ENCODE measurements around the gene EMC8. TPM values are rescaled to one million over a fixed set of nuclear protein-coding genes. Genes with fewer than 3 reads are reported as not detected.

Gene EMC8
- total RNA-seq, 2 donors from 2014 or later = 30.2 to 38.8 TPM

GRCh38 chr16:85768199-85768598 lies 31.1 kb downstream of the EMC8 start:
- Histone ChIP-seq H3K36me3 (no peaks in the 10 kb centered on the region), H3K4me1 (replicated peaks) (no peaks in the 10 kb centered on the region), H3K9me3 (no peaks in the 10 kb centered on the region), H3K27ac (no peak overlapping the region), H3K4me3 (no peak overlapping the region), H3K27me3 (replicated peaks; ENCODE audit: insufficient read depth) (no peaks in the 10 kb centered on the region)
- intact Hi-C loops (cut with DNase I) = no loop called here
- no peak for DNase-seq (ENCODE audit: low spot score)
- TF ChIP-seq POLR2AphosphoS5 (IDR thresholded peaks at IDR 0.05) (no peak), POLR2A (IDR thresholded peaks at IDR 0.05) (no peak)
- WGBS = 49% methylated on average over 2 of the region's 2 CpGs

- Histone ChIP-seq H3K4me1 (replicated peaks) (no peaks in the 10 kb centered on the region), H3K27ac (no peak overlapping the region), H3K9me3 (no peaks in the 10 kb centered on the region), H3K27me3 (replicated peaks; ENCODE audit: insufficient read depth) (no peaks in the 10 kb centered on the region), H3K4me3 (no peak overlapping the region), H3K36me3 (no peaks in the 10 kb centered on the region)
- DNase-seq (ENCODE audit: low spot score) = no peak
- 70% methylated on average over 8 of the region's 8 CpGs for WGBS
- intact Hi-C loops (cut with DNase I) = no loop called here
- no peak for TF ChIP-seq POLR2AphosphoS5 (IDR thresholded peaks at IDR 0.05)
- no peak for TF ChIP-seq POLR2A (IDR thresholded peaks at IDR 0.05)
- TF ChIP-seq CTCF (IDR thresholded peaks at IDR 0.05) = no peak
Observed at GRCh38 chr16:85767531-85767930, 31.8 kb downstream of the EMC8 start.

GRCh38 chr16:85765767-85766166 lies 33.6 kb downstream of the EMC8 start:
- H3K36me3 ChIP-seq = no peaks in the 10 kb centered on the region
- intact Hi-C loops (cut with DNase I) = no loop called here
- WGBS = 72% methylated on average over 8 of the region's 8 CpGs
- no peaks in the 10 kb centered on the region for H3K4me1 ChIP-seq (replicated peaks)
- H3K27me3 ChIP-seq (replicated peaks; ENCODE audit: insufficient read depth) = no peaks in the 10 kb centered on the region
- no peaks in the 10 kb centered on the region for H3K9me3 ChIP-seq
- TF ChIP-seq POLR2A (IDR thresholded peaks at IDR 0.05) = no peak
- no peak for TF ChIP-seq POLR2AphosphoS5 (IDR thresholded peaks at IDR 0.05)
- TF ChIP-seq CTCF (IDR thresholded peaks at IDR 0.05) = no peak
- H3K4me3 ChIP-seq = no peak overlapping the region
- no peak for DNase-seq (ENCODE audit: low spot score)
- no peak overlapping the region for H3K27ac ChIP-seq

- TF ChIP-seq CTCF (IDR thresholded peaks at IDR 0.05) (no peak), POLR2A (IDR thresholded peaks at IDR 0.05) (no peak), POLR2AphosphoS5 (IDR thresholded peaks at IDR 0.05) (no peak)
- DNase-seq (ENCODE audit: low spot score) = no peak
- WGBS = 61% methylated on average over 8 of the region's 8 CpGs
Observed at GRCh38 chr16:85765211-85765610, 34.1 kb downstream of the EMC8 start.

GRCh38 chr16:85763616-85764015 lies 35.7 kb downstream of the EMC8 start:
- Histone ChIP-seq H3K27me3 (replicated peaks; ENCODE audit: insufficient read depth) (no peaks in the 10 kb centered on the region), H3K9me3 (no peaks in the 10 kb centered on the region), H3K4me3 (no peak overlapping the region), H3K27ac (no peak overlapping the region), H3K36me3 (no peaks in the 10 kb centered on the region), H3K4me1 (replicated peaks) (no peaks in the 10 kb centered on the region)
- no peak for DNase-seq (ENCODE audit: low spot score)
- TF ChIP-seq POLR2AphosphoS5 (IDR thresholded peaks at IDR 0.05) = no peak
- no peak for TF ChIP-seq CTCF (IDR thresholded peaks at IDR 0.05)
- no peak for TF ChIP-seq POLR2A (IDR thresholded peaks at IDR 0.05)
- intact Hi-C loops (cut with DNase I) = no loop called here
- 95% methylated on average over 2 of the region's 2 CpGs for WGBS

More at GRCh38 chr16:85765211-85765610, 34.1 kb downstream of the EMC8 start:
- H3K9me3 ChIP-seq = no peaks in the 10 kb centered on the region
- no peaks in the 10 kb centered on the region for H3K36me3 ChIP-seq
- no peaks in the 10 kb centered on the region for H3K4me1 ChIP-seq (replicated peaks)
- intact Hi-C loops (cut with DNase I) = no loop called here
- H3K4me3 ChIP-seq = no peak overlapping the region
- no peak overlapping the region for H3K27ac ChIP-seq
- H3K27me3 ChIP-seq (replicated peaks; ENCODE audit: insufficient read depth) = no peaks in the 10 kb centered on the region
